Thyroid gland (tissue), 4 donors: ENCODE results near the gene AKR1C2. TPM values are rescaled to one million over a fixed set of nuclear protein-coding genes. Genes with fewer than 3 reads are reported as not detected.

Source experiments
- DNase-seq, 2 donors: peaks; one replicate each; pipeline ENCODE4 v3.0.0-alpha.2; 2019
- H3K27ac ChIP-seq, 3 donors: fragments of 200-600 bp; sonication (generic); 1 replicate in 2 of 3; 2 replicates in 1 of 3; pipeline ENCODE4 v1.5.1; 2016 to 2019; ENCODE audit warnings: mild to moderate bottlenecking in 1 of 3, moderate library complexity in 1 of 3
- H3K27me3 ChIP-seq: fragments of 200-600 bp; sonication (generic); one replicate; pipeline ENCODE4 v1.5.1; 2019
- H3K36me3 ChIP-seq, 2 donors: fragments of 200-600 bp; sonication (generic); one replicate each; pipeline ENCODE4 v1.5.1; 2016 to 2019
- H3K4me1 ChIP-seq, 2 donors: fragments of 200-600 bp; sonication (generic); one replicate each; pipeline ENCODE4 v1.5.1; 2017 to 2019
- H3K4me3 ChIP-seq, 3 donors: fragments of 200-600 bp; sonication (generic); replicated peaks in 1 of 3; 1 replicate in 2 of 3; 2 replicates in 1 of 3; pipeline ENCODE4 v1.5.1; 2016; ENCODE audit warnings: mild to moderate bottlenecking in 1 of 3
- H3K9me3 ChIP-seq: fragments of 200-600 bp; sonication (generic); one replicate; pipeline ENCODE4 v1.5.1; 2017
- CTCF ChIP-seq, 6 experiments: fragments of 200-600 bp in 3 of 6; fragments of 450-650 bp in 3 of 6; sonication (generic) in 3 of 6; IDR thresholded peaks; one replicate each; pipeline ENCODE4 v1.5.1; 2016 to 2019; ENCODE audit warnings: antibody characterized with exemption in 6 of 6, mild to moderate bottlenecking in 2 of 6, inconsistent platforms in 1 of 6, moderate library complexity in 1 of 6
- POLR2A ChIP-seq, 2 donors: fragments of 450-650 bp; IDR thresholded peaks; one replicate each; pipeline ENCODE4 v1.6.1; 2017; ENCODE audit warnings: antibody characterized with exemption in 2 of 2, mild to moderate bottlenecking in 2 of 2, moderate library complexity in 1 of 2
- WGBS, 2 donors: methylation state at CpG; one replicate each; pipeline ENCODE4 v1.1.5; 2017; 5-methylcytosine and 5-hydroxymethylcytosine counted together
- intact Hi-C: fragments of 100-400 bp; cut with DNase I; formaldehyde crosslinking; loops from one replicate; pipeline ENCODE4 v1.15.1; 2023
- total RNA-seq, 4 donors: library from RNA; depleted of rRNA; stranded (reverse); fragments of >200 nt; gene quantifications; one replicate each; pipeline ENCODE4 v1.2.3, GENCODE V29; 2016

AKR1C2 gene
- total RNA-seq, 4 donors from 2014 or later, result 48.2 to 59.9 (median 53.9) TPM

DNA sequence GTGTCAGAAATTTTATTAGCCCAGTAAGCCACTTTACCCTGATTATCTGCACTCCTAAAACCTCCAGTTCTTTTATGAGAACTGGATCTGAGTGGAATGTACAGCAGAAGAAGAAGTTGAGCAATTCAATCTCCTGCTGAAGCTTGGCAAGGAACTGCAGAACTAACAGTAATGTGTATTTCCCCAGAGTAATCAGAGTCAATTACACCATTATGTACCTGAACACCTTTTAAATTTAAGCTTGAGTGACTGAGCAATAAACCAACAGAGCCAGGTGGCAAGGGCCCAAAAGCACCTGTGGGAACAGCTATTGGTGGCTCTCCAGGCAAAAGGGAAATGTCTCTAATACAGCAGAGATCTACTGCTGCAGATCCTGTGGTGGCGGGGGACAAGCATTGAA is 40.1 kb upstream of the AKR1C2 start:
- Histone ChIP-seq H3K4me3 (no peak overlapping the region), H3K27me3 (no peaks in the 10 kb centered on the region), H3K27ac (no peak overlapping the region), H3K4me1 (peaks cover 8 to 23% of the 10 kb centered on the region in 2 donors), H3K9me3 (no peaks in the 10 kb centered on the region), H3K36me3 (no peaks in the 10 kb centered on the region)
- 73 to 81% methylated on average over 1 of the region's 1 CpG for WGBS, 2 donors
- peak; percentile 89 to 92 for DNase-seq
- intact Hi-C loops, result no loop called here
- no peak for TF ChIP-seq CTCF (IDR thresholded peaks at IDR 0.05)
- peak in 1 of 2 donors; percentile 8 for TF ChIP-seq POLR2A (IDR thresholded peaks at IDR 0.05)

DNA sequence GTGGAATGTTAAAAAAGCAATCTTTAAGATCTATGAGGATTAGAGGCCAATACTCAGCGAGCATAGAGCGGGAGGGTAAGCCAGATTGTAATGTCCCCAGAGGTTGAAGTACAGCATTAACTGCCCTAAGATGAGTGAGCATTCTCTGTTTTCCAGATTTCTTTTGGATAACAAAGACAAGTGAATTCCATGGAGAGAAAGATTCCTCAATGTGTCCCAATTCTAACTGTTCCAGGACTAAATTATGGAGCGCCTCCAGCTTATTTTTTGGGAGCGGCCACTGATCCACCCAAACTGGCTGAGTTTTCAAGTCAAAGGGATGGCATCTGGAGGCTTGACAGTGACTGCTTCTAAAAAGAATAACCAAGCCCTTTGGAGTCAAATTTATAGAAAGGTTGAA is 39.3 kb upstream of the AKR1C2 start:
- intact Hi-C loops, result no loop called here
- Histone ChIP-seq H3K9me3 (no peaks in the 10 kb centered on the region), H3K4me3 (no peak overlapping the region), H3K36me3 (no peaks in the 10 kb centered on the region), H3K27ac (no peak overlapping the region), H3K4me1 (peaks cover 8 to 23% of the 10 kb centered on the region in 2 donors), H3K27me3 (no peaks in the 10 kb centered on the region)
- no peak for TF ChIP-seq CTCF (IDR thresholded peaks at IDR 0.05)
- TF ChIP-seq POLR2A (IDR thresholded peaks at IDR 0.05), result no peak
- DNase-seq, result no peak
- 60 to 89% methylated on average over 4 of the region's 4 CpGs for WGBS, 2 donors

GRCh38 chr10:5041471-5042023 is 37.9 kb upstream of the AKR1C2 start:
- 80 to 82% methylated on average over 9 of the region's 9 CpGs for WGBS, 2 donors
- H3K4me1 ChIP-seq, result peaks cover 8 to 23% of the 10 kb centered on the region in 2 donors
- TF ChIP-seq POLR2A (IDR thresholded peaks at IDR 0.05) (no peak), CTCF (IDR thresholded peaks at IDR 0.05) (no peak)
- no peak for DNase-seq
- H3K9me3 ChIP-seq, result no peaks in the 10 kb centered on the region
- no peak overlapping the region for H3K27ac ChIP-seq
- H3K4me3 ChIP-seq, result no peak overlapping the region
- no peaks in the 10 kb centered on the region for H3K27me3 ChIP-seq
- intact Hi-C loops, result no loop called here
- no peaks in the 10 kb centered on the region for H3K36me3 ChIP-seq

DNA sequence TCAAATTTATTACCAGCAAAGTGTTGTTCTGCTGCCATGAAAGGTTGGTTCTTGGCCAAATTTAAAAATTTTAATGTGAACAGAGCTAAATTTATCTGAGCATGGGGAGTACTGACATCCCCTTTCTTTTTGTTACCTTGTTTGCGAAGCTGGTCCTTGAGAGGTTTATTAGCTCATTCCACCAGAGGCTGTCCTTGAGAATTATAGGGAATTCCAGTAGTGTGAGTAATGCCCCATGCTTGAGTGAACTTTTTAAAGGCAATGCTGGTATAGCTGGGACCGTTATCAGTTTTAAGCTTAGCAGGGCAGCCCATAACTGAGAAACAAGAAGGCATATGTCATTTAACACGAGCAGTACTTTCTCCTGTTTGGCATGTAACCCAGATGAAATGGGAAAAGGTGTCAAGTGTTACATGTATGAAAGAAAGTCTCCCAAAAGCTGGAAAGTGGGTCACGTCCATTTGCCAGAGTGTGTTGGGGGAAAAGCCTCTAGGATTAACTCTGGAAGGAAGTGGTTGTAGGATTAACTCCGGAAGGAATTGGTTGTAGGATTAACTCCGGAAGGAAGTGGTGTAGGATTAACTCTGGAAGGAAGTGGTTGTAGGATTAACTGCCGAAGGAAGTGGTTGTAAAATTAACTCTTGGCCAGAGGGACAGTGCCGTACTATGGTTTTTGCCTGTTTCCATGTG is 37.3 kb upstream of the AKR1C2 start:
- Histone ChIP-seq H3K4me3 (no peak overlapping the region), H3K27me3 (no peaks in the 10 kb centered on the region), H3K27ac (no peak overlapping the region), H3K4me1 (peaks cover 8 to 23% of the 10 kb centered on the region in 2 donors), H3K36me3 (no peaks in the 10 kb centered on the region), H3K9me3 (no peaks in the 10 kb centered on the region)
- intact Hi-C loops, result no loop called here
- no peak for TF ChIP-seq POLR2A (IDR thresholded peaks at IDR 0.05)
- TF ChIP-seq CTCF (IDR thresholded peaks at IDR 0.05), result no peak
- 58 to 69% methylated on average over 8 of the region's 8 CpGs for WGBS, 2 donors
- no peak for DNase-seq

DNA sequence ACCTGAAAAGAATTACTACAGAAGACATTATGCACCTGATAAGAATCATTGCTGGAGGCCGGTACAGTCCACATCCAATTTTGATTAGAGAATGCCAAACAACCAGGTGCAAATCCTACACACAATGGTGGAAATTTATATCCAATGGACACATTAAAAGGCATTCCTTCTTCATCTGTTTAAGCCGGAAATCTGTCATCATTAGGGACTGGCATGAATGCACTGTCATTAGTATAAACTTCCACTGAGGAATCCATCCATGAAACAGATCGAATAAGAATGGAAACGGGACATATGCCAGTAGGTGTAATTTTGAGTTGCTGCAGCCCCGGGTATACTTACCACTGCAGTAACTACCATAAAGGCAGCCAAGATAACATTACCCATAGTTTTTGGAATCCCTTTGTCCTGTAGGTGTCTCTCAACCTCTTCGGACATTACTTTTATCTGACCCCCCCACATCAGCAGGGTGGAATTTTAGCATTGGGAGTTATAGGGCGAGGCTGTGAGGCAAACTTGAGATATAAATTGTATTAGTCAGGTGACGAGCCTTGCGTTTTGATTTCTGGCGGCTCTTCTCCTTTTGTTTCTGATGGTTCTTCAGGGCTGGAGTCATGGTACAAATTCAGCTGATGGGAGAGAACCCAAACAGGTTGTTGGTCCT is 36.5 kb upstream of the AKR1C2 start:
- 92 to 97% methylated on average over 10 of the region's 10 CpGs for WGBS, 2 donors

More for the DNA sequence above, 36.5 kb upstream of the AKR1C2 start:
- TF ChIP-seq POLR2A (IDR thresholded peaks at IDR 0.05), result no peak
- TF ChIP-seq CTCF (IDR thresholded peaks at IDR 0.05), result no peak
- H3K4me3 ChIP-seq, result no peak overlapping the region
- no peaks in the 10 kb centered on the region for H3K9me3 ChIP-seq
- DNase-seq, result no peak
- no peaks in the 10 kb centered on the region for H3K27me3 ChIP-seq
- intact Hi-C loops, result no loop called here
- no peaks in the 10 kb centered on the region for H3K36me3 ChIP-seq
- no peak overlapping the region for H3K27ac ChIP-seq
- H3K4me1 ChIP-seq, result peaks cover 8 to 23% of the 10 kb centered on the region in 2 donors
